Fibroblast of pulmonary artery (primary cell): Measurements from ENCODE around the gene FOXF1.

ENCODE experiments used
- DNase-seq: peaks from one replicate; pipeline ENCODE4 v3.0.0-alpha.2; 2010; ENCODE audit warnings: low read depth
- H3K4me3 ChIP-seq: replicated peaks from 2 replicates; pipeline ENCODE4 v1.5.1; 2011; ENCODE audit warnings: low read depth, mild to moderate bottlenecking, control low read depth, low read length, moderate library complexity
- TF ChIP-seq, protein P1 (sequence below): IDR thresholded peaks from 2 replicates; pipeline ENCODE4 v1.5.1; 2011; ENCODE audit warnings: mild to moderate bottlenecking, control low read depth, low read length, inconsistent platforms; ENCODE audit errors: missing control alignments

FOXF1 gene

DNA sequence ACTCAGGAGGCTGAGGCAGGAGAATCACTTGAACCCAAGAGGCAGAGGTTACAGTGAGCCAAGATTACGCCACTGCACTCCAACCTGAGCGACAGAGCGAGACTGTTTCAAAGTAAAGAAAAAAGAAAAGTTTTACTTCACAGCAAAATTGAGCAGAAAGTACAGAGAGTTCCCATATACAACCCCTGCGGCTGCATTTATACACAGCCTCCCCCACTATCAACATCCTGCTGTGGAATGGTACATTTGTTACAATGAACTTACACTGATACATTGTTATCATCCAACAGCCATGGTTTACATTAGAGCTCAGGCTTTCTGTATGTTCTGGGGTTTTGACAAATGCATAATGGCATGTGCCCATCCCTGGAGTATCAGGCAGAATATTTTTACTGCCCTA is 47.3 kb downstream of the FOXF1 start:
- TF ChIP-seq, protein P1, sequence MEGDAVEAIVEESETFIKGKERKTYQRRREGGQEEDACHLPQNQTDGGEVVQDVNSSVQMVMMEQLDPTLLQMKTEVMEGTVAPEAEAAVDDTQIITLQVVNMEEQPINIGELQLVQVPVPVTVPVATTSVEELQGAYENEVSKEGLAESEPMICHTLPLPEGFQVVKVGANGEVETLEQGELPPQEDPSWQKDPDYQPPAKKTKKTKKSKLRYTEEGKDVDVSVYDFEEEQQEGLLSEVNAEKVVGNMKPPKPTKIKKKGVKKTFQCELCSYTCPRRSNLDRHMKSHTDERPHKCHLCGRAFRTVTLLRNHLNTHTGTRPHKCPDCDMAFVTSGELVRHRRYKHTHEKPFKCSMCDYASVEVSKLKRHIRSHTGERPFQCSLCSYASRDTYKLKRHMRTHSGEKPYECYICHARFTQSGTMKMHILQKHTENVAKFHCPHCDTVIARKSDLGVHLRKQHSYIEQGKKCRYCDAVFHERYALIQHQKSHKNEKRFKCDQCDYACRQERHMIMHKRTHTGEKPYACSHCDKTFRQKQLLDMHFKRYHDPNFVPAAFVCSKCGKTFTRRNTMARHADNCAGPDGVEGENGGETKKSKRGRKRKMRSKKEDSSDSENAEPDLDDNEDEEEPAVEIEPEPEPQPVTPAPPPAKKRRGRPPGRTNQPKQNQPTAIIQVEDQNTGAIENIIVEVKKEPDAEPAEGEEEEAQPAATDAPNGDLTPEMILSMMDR, result no peak
- no peak for DNase-seq
- H3K4me3 ChIP-seq, result no peak overlapping the region

DNA sequence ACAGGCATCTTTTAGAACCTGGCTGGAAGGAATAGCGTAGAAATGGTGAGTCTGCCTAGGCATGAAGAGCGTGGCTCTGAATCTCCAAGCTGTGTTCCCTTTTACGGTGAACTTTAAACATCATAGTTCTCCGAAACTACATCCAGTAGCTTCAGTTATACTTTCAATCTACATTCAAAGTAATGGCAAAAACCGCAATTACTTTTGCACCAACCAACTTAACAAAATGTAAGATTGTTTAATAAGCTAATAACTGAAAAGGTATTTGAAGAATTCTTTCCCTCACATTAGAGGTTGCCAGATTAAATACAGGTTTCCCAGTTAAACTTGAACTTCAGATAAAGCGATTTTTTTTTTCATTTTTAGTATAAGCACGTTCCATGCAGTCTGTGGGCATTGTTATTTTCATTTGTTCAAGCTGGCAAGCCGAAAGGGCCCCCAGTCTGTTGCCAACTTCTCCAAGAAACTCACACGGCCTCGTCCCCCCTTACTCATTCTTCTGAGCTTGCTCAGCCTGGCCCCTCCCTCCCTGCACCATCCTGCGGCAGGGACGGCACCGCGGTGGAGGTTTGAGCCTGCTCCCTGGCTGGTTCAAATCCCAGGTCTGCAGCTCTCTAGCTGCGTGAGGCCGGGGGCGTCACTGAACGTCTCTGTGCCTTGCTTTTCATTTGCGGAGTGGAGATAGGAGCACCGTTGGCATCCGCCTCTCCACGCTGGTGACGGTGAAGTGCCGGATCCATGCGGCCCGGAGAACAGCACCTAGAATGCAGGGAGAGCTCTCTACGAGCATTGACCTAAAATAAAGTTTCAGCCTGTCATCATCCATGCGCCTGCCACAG is 48.2 kb downstream of the FOXF1 start:
- DNase-seq, result no peak
- TF ChIP-seq, protein P1, result no peak
- no peak overlapping the region for H3K4me3 ChIP-seq

DNA sequence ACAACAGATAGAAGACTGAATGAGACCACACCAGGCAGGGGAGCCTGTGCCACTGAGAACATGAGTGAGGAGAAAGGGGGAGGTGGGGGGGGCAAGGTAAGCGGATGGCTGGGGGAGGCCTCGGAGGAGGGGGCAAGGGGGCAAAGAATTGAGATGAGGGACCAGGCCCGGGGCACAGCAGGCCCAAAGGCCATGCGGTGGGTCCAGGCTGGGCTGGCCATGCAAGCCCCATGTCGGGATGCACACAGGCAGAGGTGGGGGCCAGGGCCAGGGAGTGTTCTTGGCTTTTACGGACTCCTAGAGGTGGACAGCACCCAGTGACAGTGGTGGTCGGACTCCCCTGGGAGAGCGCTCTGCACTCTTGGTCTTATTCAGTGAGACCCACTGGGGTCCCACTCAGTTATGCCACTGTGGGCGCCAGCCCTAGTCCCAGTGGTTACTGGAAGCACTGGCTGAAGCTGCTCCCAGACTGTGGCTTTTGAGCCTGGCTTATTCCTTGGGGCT is 49.5 kb downstream of the FOXF1 start:
- no peak for DNase-seq
- TF ChIP-seq, protein P1, result no peak
- H3K4me3 ChIP-seq, result no peak overlapping the region

DNA sequence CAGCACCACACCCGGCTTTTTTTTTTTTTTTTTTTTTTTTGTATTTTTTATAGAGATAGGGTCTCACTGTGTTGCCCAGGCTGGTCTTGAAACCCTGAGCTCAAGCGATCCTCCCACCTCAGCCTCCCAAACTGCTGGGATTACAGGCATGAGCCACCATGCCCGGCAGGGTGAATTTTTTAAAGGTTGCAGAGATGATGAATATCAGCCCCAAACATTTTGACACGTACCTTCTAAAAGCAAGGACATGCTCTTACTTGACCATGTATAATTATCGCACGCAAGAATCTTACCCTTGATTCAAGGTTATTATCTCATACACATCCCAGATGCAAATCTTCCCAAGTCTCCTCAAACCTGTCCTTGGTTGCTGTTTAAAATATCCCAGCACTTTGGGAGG is 52.0 kb downstream of the FOXF1 start:
- no peak overlapping the region for H3K4me3 ChIP-seq
- TF ChIP-seq, protein P1, result no peak
- no peak for DNase-seq

DNA sequence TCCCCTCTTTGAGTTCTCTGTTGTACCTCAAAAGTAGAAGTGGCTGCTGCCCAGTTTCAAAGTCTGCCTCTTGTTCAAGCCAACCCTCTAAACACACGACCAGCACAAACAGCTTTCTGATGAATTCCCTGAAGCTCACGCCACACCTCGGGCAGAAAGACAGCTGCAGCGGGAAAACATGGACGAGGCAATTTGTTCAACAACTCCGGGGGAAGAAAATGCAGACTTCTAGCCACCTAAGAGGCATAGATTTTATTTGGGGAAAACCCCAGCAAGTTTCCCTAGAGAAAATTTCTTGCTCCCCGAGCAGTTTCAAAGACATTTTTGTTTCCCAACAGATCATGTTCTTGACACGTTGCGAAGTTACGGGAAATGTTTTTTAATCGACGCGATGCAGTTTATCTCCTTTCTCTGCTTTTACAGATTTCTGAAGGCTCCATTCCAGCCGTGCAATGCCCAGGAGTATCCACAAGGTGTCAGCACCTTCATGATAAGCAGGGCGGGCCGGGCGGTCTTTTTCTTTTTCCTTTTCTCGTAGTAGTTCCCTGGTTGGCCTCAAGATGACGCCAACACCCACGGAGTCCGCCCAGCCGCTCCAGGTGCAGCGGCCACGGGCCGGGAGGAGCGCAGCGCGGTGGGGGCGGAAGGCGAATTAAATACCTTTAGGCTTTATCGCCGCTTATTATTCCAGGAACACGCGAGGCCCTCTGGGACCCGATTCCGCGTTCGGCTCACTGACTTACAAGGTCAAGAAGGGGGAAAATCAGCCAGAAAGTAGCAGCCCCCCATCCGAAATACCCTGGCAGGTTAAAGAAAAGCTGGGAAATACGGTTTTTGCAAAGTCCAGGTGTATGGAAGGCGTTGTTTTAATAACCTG is 53.4 kb downstream of the FOXF1 start:
- DNase-seq, result peak; percentile 91
- H3K4me3 ChIP-seq, result peak overlapping the region; percentile 47
- TF ChIP-seq, protein P1, result peak; percentile 100
